ENCODE data around the gene FRMD6.

Gene FRMD6

DNA sequence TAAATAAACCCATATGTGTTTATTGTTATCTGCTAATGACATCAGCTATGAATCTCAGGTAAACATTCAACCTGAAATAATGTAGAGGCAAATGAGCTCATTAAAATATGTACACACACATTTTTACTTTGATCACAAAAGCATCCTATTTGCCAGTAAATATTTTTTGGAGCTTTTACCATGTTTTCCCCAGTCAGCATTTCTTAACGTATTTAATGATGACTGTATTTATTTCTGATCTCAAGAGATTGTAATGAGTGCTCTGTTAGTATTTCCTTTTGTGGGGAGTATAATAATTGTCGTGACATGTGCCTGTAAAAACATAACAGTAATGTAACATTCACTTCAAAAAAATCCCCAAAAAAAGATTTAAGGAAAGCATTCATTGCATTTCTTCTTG is 52.1 kb downstream of the FRMD6 start:
- no peak for ATAC-seq
- TF ChIP-seq CREB5 (CRISPR knock-in tag; IDR thresholded peaks at IDR 0.05; ENCODE audit: low read depth) = no peak
- no peak for TF ChIP-seq TCF4 (CRISPR knock-in tag; IDR thresholded peaks at IDR 0.05; ENCODE audit: borderline replicate concordance)
- TF ChIP-seq SNAI2 (CRISPR knock-in tag; IDR thresholded peaks at IDR 0.05) = no peak
- no peak for TF ChIP-seq ZFP3 (CRISPR knock-in tag; IDR thresholded peaks at IDR 0.05)
- no peak for TF ChIP-seq ISL1 (CRISPR knock-in tag; IDR thresholded peaks at IDR 0.05)
- no peak for TF ChIP-seq CSDC2 (CRISPR knock-in tag; IDR thresholded peaks at IDR 0.05)
- no peak for TF ChIP-seq PPARA (CRISPR knock-in tag; IDR thresholded peaks at IDR 0.05; ENCODE audit: borderline replicate concordance)
- TF ChIP-seq, protein P1, sequence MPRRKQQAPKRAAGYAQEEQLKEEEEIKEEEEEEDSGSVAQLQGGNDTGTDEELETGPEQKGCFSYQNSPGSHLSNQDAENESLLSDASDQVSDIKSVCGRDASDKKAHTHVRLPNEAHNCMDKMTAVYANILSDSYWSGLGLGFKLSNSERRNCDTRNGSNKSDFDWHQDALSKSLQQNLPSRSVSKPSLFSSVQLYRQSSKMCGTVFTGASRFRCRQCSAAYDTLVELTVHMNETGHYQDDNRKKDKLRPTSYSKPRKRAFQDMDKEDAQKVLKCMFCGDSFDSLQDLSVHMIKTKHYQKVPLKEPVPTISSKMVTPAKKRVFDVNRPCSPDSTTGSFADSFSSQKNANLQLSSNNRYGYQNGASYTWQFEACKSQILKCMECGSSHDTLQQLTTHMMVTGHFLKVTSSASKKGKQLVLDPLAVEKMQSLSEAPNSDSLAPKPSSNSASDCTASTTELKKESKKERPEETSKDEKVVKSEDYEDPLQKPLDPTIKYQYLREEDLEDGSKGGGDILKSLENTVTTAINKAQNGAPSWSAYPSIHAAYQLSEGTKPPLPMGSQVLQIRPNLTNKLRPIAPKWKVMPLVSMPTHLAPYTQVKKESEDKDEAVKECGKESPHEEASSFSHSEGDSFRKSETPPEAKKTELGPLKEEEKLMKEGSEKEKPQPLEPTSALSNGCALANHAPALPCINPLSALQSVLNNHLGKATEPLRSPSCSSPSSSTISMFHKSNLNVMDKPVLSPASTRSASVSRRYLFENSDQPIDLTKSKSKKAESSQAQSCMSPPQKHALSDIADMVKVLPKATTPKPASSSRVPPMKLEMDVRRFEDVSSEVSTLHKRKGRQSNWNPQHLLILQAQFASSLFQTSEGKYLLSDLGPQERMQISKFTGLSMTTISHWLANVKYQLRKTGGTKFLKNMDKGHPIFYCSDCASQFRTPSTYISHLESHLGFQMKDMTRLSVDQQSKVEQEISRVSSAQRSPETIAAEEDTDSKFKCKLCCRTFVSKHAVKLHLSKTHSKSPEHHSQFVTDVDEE (CRISPR knock-in tag; IDR thresholded peaks at IDR 0.05) = no peak
- no peak for TF ChIP-seq ZNF70 (CRISPR knock-in tag; IDR thresholded peaks at IDR 0.05)
- TF ChIP-seq, protein P2, sequence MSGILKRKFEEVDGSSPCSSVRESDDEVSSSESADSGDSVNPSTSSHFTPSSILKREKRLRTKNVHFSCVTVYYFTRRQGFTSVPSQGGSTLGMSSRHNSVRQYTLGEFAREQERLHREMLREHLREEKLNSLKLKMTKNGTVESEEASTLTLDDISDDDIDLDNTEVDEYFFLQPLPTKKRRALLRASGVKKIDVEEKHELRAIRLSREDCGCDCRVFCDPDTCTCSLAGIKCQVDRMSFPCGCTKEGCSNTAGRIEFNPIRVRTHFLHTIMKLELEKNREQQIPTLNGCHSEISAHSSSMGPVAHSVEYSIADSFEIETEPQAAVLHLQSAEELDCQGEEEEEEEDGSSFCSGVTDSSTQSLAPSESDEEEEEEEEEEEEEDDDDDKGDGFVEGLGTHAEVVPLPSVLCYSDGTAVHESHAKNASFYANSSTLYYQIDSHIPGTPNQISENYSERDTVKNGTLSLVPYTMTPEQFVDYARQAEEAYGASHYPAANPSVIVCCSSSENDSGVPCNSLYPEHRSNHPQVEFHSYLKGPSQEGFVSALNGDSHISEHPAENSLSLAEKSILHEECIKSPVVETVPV (CRISPR knock-in tag; IDR thresholded peaks at IDR 0.05) = no peak
- TF ChIP-seq ESRRG (CRISPR knock-in tag; IDR thresholded peaks at IDR 0.05) = no peak
- no peak for TF ChIP-seq GLIS3 (CRISPR knock-in tag; IDR thresholded peaks at IDR 0.05)

DNA sequence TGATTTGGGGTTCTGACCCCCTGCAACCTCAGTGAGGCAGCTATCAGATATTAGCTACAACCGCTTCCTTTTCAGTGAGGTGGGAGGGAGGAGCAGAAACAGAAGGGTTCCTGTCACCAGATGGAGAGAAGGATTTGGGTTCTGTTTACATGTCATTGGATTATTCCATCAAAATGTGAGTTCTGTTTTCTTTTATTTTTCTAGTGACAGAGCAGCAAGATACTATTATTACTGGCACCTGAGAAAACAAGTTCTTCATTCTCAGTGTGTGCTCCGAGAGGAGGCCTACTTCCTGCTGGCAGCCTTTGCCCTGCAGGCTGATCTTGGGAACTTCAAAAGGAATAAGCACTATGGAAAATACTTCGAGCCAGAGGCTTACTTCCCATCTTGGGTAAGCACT is 52.8 kb downstream of the FRMD6 start:
- TF ChIP-seq ESRRG (CRISPR knock-in tag; IDR thresholded peaks at IDR 0.05) = no peak
- TF ChIP-seq, protein P3, sequence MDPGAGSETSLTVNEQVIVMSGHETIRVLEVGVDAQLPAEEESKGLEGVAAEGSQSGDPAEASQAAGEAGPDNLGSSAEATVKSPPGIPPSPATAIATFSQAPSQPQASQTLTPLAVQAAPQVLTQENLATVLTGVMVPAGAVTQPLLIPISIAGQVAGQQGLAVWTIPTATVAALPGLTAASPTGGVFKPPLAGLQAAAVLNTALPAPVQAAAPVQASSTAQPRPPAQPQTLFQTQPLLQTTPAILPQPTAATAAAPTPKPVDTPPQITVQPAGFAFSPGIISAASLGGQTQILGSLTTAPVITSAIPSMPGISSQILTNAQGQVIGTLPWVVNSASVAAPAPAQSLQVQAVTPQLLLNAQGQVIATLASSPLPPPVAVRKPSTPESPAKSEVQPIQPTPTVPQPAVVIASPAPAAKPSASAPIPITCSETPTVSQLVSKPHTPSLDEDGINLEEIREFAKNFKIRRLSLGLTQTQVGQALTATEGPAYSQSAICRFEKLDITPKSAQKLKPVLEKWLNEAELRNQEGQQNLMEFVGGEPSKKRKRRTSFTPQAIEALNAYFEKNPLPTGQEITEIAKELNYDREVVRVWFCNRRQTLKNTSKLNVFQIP (CRISPR knock-in tag; IDR thresholded peaks at IDR 0.05; ENCODE audit: borderline replicate concordance, low read depth) = no peak
- TF ChIP-seq, protein P2 (CRISPR knock-in tag; IDR thresholded peaks at IDR 0.05) = no peak
- no peak for TF ChIP-seq TOX (CRISPR knock-in tag; IDR thresholded peaks at IDR 0.05; ENCODE audit: borderline replicate concordance)
- TF ChIP-seq CSDC2 (CRISPR knock-in tag; IDR thresholded peaks at IDR 0.05) = no peak
- no peak for TF ChIP-seq OSR1 (CRISPR knock-in tag; IDR thresholded peaks at IDR 0.05)
- TF ChIP-seq BACH2 (CRISPR knock-in tag; IDR thresholded peaks at IDR 0.05; ENCODE audit: borderline replicate concordance) = no peak
- TF ChIP-seq ISL1 (CRISPR knock-in tag; IDR thresholded peaks at IDR 0.05) = no peak
- no peak for TF ChIP-seq ZNF565 (CRISPR knock-in tag; conservative IDR thresholded peaks at IDR 0.05; ENCODE audit: low read depth)
- ATAC-seq = no peak

GRCh38 chr14:51707327-51707726 is 55.6 kb downstream of the FRMD6 start:
- ATAC-seq = no peak
- no peak for TF ChIP-seq ISL1 (CRISPR knock-in tag; IDR thresholded peaks at IDR 0.05)
- no peak for TF ChIP-seq ZNF70 (CRISPR knock-in tag; IDR thresholded peaks at IDR 0.05)
- no peak for TF ChIP-seq ARNTL (CRISPR knock-in tag; IDR thresholded peaks at IDR 0.05; ENCODE audit: borderline replicate concordance, low read depth)
- no peak for TF ChIP-seq ZNF8 (CRISPR knock-in tag; IDR thresholded peaks at IDR 0.05)
- no peak for TF ChIP-seq TOX (CRISPR knock-in tag; IDR thresholded peaks at IDR 0.05; ENCODE audit: borderline replicate concordance)
- TF ChIP-seq, protein P1 (CRISPR knock-in tag; IDR thresholded peaks at IDR 0.05) = no peak
- TF ChIP-seq, protein P3 (CRISPR knock-in tag; IDR thresholded peaks at IDR 0.05; ENCODE audit: borderline replicate concordance, low read depth) = no peak
- no peak for TF ChIP-seq CREB5 (CRISPR knock-in tag; IDR thresholded peaks at IDR 0.05; ENCODE audit: low read depth)
- TF ChIP-seq TCF4 (CRISPR knock-in tag; IDR thresholded peaks at IDR 0.05; ENCODE audit: borderline replicate concordance) = no peak
- TF ChIP-seq SNAI2 (CRISPR knock-in tag; IDR thresholded peaks at IDR 0.05) = no peak
- TF ChIP-seq BACH2 (CRISPR knock-in tag; IDR thresholded peaks at IDR 0.05; ENCODE audit: borderline replicate concordance) = no peak
- TF ChIP-seq OSR1 (CRISPR knock-in tag; IDR thresholded peaks at IDR 0.05) = no peak
- TF ChIP-seq, protein P2 (CRISPR knock-in tag; IDR thresholded peaks at IDR 0.05) = no peak

Data from SK-N-SH treated with all-trans-retinoic acid at 6 μM for 48 hours (cell line).